Measurements from ENCODE around the gene TENT4A.

TENT4A gene

GRCh38 chr5:6675784-6676491 is 37.3 kb upstream of the TENT4A start:
- H3K27ac ChIP-seq (ENCODE audit: low read length): no peak overlapping the region
- H3K36me3 ChIP-seq (replicated peaks; ENCODE audit: low read depth, low read length): no peaks in the 10 kb centered on the region
- H3K4me2 ChIP-seq (ENCODE audit: low read length): no peak overlapping the region
- H2AFZ ChIP-seq (ENCODE audit: low read depth, low read length): no peak overlapping the region
- H3K79me2 ChIP-seq (ENCODE audit: low read length): no peaks in the 10 kb centered on the region
- TF ChIP-seq CTCF (IDR thresholded peaks at IDR 0.05; ENCODE audit: low read depth, low read length) (peak; percentile 8; the same call in 1 of the 2 replicates), EZH2phosphoT487 (IDR thresholded peaks at IDR 0.05; ENCODE audit: low read depth) (no peak)
- no peak overlapping the region for H3K4me3 ChIP-seq (ENCODE audit: low read length)
- no peak overlapping the region for H3K9ac ChIP-seq (ENCODE audit: low read length)
- H3K9me3 ChIP-seq (ENCODE audit: insufficient read depth, low read length): no peaks in the 10 kb centered on the region
- H3K27me3 ChIP-seq (ENCODE audit: low read depth, low read length): no peaks in the 10 kb centered on the region
- H3K4me1 ChIP-seq (ENCODE audit: low read length): no peaks in the 10 kb centered on the region
- H4K20me1 ChIP-seq (ENCODE audit: insufficient read depth, low read length): no peaks in the 10 kb centered on the region

- no peak overlapping the region for H3K4me3 ChIP-seq (ENCODE audit: low read length)
- H2AFZ ChIP-seq (ENCODE audit: low read depth, low read length): no peak overlapping the region
- H3K4me1 ChIP-seq (ENCODE audit: low read length): no peaks in the 10 kb centered on the region
- H3K9ac ChIP-seq (ENCODE audit: low read length): no peak overlapping the region
- TF ChIP-seq CTCF (IDR thresholded peaks at IDR 0.05; ENCODE audit: low read depth, low read length) (no peak), EZH2phosphoT487 (IDR thresholded peaks at IDR 0.05; ENCODE audit: low read depth) (no peak)
- no peaks in the 10 kb centered on the region for H3K9me3 ChIP-seq (ENCODE audit: insufficient read depth, low read length)
- H3K4me2 ChIP-seq (ENCODE audit: low read length): no peak overlapping the region
- H3K27ac ChIP-seq (ENCODE audit: low read length): no peak overlapping the region
- no peaks in the 10 kb centered on the region for H3K79me2 ChIP-seq (ENCODE audit: low read length)
- no peaks in the 10 kb centered on the region for H3K27me3 ChIP-seq (ENCODE audit: low read depth, low read length)
- H3K36me3 ChIP-seq (replicated peaks; ENCODE audit: low read depth, low read length): no peaks in the 10 kb centered on the region
- H4K20me1 ChIP-seq (ENCODE audit: insufficient read depth, low read length): no peaks in the 10 kb centered on the region
Observed at GRCh38 chr5:6676702-6677101, 36.5 kb upstream of the TENT4A start.

- Histone ChIP-seq H3K79me2 (ENCODE audit: low read length) (no peaks in the 10 kb centered on the region), H3K27me3 (ENCODE audit: low read depth, low read length) (no peaks in the 10 kb centered on the region), H3K4me2 (ENCODE audit: low read length) (no peak overlapping the region), H3K36me3 (replicated peaks; ENCODE audit: low read depth, low read length) (no peaks in the 10 kb centered on the region), H2AFZ (ENCODE audit: low read depth, low read length) (no peak overlapping the region), H3K9me3 (ENCODE audit: insufficient read depth, low read length) (no peaks in the 10 kb centered on the region), H3K4me3 (ENCODE audit: low read length) (no peak overlapping the region), H3K27ac (ENCODE audit: low read length) (no peak overlapping the region), H3K4me1 (ENCODE audit: low read length) (no peaks in the 10 kb centered on the region), H4K20me1 (ENCODE audit: insufficient read depth, low read length) (no peaks in the 10 kb centered on the region), H3K9ac (ENCODE audit: low read length) (no peak overlapping the region)
- TF ChIP-seq CTCF (IDR thresholded peaks at IDR 0.05; ENCODE audit: low read depth, low read length) (no peak), EZH2phosphoT487 (IDR thresholded peaks at IDR 0.05; ENCODE audit: low read depth) (no peak)
Observed at GRCh38 chr5:6678385-6678784, 34.8 kb upstream of the TENT4A start.

- H3K27me3 ChIP-seq (ENCODE audit: low read depth, low read length): no peaks in the 10 kb centered on the region
- no peak overlapping the region for H3K9ac ChIP-seq (ENCODE audit: low read length)
- H3K36me3 ChIP-seq (replicated peaks; ENCODE audit: low read depth, low read length): no peaks in the 10 kb centered on the region
- H3K9me3 ChIP-seq (ENCODE audit: insufficient read depth, low read length): no peaks in the 10 kb centered on the region
- no peak overlapping the region for H2AFZ ChIP-seq (ENCODE audit: low read depth, low read length)
- no peak overlapping the region for H3K27ac ChIP-seq (ENCODE audit: low read length)
- H3K4me1 ChIP-seq (ENCODE audit: low read length): no peaks in the 10 kb centered on the region
- H3K4me2 ChIP-seq (ENCODE audit: low read length): no peak overlapping the region
- no peak overlapping the region for H3K4me3 ChIP-seq (ENCODE audit: low read length)
- no peaks in the 10 kb centered on the region for H3K79me2 ChIP-seq (ENCODE audit: low read length)
- H4K20me1 ChIP-seq (ENCODE audit: insufficient read depth, low read length): no peaks in the 10 kb centered on the region
- no peak for TF ChIP-seq EZH2phosphoT487 (IDR thresholded peaks at IDR 0.05; ENCODE audit: low read depth)
- TF ChIP-seq CTCF (IDR thresholded peaks at IDR 0.05; ENCODE audit: low read depth, low read length): no peak
Observed at GRCh38 chr5:6680922-6681321, 32.3 kb upstream of the TENT4A start.
